Superior temporal gyrus (tissue), 1 donor: ENCODE results near the gene TMEM41A.
"Not testable (repeated sequence)": the region's sequence is repeated elsewhere in the genome, so short reads cannot be mapped to it uniquely, and the experiment has no call there.

Source experiments
- DNase-seq: peaks from one replicate; pipeline ENCODE4 v3.0.0-alpha.2; 2016; ENCODE audit errors: extremely low spot score

TMEM41A gene

GRCh38 chr3:185488465-185488864, 10.4 kb downstream of the TMEM41A start:
- no peak for DNase-seq

GRCh38 chr3:185486394-185486793, 12.4 kb downstream of the TMEM41A start:
- DNase-seq, result no peak

DNA sequence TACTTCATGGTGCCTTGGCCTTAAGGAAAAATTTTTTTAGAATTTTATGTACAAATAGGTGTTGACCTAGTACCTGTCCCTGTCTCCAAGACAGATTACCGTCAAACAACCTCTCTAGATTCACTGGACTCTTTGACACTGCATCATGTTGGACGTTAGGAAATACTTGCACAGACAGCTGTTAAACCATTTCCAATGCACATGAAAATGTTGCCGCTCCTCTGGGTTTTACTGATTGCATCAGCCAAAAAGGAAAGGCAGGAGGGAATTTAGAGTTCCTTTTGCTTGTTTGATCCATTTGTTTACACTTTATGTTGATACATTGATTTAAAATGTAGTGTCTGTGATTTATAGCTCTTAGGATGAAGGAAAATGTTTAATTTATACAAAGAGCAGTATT, 14.5 kb downstream of the TMEM41A start:
- no peak for DNase-seq

GRCh38 chr3:185479373-185479945, 19.4 kb downstream of the TMEM41A start:
- DNase-seq, result no peak

DNA sequence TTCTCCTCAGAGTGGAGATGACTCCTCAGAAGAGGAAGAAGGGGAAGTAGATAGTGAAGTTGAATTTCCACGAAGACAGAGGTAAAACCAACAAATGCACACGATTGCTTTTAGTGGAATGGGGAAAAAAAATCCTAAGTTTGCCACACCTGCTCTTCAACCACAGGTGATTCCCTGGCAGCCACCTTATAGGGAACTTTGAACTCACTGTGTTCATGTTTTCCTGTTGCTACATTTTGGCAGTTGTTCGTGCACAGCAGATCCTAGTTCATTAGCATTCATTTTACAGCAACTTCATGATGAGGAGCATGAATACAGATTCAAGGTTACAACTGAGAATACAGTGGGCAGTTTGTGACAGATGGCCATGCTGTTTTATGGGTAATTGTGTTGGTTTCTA, 21.5 kb downstream of the TMEM41A start:
- no peak for DNase-seq

GRCh38 chr3:185474922-185475321, 23.9 kb downstream of the TMEM41A start:
- not testable (repeated sequence) for DNase-seq

GRCh38 chr3:185473290-185473815, 25.5 kb downstream of the TMEM41A start:
- DNase-seq, result peak; percentile 34

- no peak for DNase-seq
These were observed 28.5 kb downstream of the TMEM41A start for GRCh38 chr3:185470323-185470722.

DNA sequence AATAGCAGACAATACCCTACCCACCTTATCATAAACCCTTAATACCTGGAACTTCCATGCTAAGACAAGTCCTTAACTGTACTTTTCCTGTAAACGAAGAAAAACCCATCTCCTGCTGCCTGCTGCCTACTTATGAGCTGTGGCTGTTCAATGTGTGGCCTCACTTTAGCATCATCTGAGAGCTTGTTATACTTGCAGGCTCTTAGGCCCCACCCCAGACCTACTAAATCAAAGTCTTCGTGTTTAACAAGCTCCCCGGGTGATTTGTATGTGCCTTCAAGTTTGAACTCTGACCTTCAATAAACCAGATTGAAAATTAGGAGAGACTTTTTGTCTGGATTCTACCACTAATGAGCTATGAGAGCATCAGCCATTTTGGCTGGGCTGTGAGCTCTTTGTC, 29.3 kb downstream of the TMEM41A start:
- no peak for DNase-seq

GRCh38 chr3:185466123-185466522, 32.7 kb downstream of the TMEM41A start:
- not testable (repeated sequence) for DNase-seq

- DNase-seq, result no peak
These were observed 33.4 kb downstream of the TMEM41A start for GRCh38 chr3:185465471-185465870.

DNA sequence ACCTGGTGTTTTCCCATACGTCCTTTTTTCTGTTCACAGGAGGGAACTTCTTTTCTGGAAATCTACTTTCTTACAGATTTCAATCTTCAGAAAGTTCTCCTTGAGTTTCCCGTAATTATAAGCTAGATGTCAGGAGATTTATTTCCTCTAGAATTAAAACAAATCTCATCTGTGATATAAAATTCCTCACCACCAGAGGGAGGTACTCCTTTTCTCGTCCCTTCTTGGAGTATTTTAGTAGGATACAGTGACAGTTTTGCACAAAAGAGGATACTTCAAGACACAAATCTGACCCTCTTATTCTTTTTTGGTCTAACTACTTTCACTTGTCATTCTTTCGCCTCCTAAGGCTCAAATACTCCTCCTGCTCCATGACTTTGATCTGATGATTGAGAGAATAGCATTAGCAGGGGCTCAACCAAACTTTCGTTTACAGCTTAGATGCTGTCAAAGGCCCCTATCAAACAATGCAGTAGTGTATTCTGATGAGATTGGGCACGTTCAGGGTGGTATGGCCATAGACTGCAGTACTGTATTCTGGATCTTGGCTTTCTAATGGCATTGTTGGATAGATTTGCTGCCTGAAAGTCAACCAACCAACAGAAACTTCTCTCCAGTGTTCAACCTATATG, 38.0 kb downstream of the TMEM41A start:
- peak; percentile 48 for DNase-seq

DNA sequence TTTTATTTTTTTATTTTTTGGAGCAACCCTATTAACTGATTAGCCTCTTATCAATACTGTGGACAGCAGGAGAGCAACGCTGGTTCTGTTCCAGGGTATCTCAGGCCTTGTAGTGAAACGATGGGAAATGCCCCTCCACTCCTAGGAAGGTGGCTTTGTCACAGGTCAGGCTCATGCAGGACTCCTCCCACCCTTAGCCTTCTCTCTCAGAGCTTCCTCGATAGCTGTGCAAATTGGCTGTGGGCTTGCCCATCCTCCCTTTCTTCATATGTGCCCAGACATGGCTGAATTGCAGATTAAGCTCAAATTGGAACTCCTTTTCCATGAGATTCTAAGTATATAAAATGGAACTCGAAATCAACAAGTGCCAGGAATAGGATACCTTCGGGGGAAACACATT, 38.5 kb downstream of the TMEM41A start:
- no peak for DNase-seq

DNA sequence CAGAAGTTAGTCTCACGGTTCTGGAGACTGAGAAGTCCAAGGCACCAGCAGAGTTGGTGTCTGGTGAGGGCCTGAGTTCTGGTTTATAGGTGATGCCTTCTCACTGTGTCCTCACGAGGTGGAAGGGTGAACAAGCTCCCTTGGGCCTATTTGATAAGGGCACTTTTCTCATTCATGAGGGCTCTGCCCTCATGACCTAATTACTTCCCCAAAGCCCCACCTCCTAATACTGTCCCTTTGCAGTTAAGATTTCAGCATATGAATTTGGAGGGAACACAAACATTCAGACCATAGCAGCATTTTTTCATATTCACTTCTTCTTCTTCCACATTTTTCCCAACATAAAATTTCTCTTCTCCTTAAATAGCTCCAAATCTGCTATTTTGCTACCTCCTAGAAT, 41.5 kb downstream of the TMEM41A start:
- no peak for DNase-seq

DNA sequence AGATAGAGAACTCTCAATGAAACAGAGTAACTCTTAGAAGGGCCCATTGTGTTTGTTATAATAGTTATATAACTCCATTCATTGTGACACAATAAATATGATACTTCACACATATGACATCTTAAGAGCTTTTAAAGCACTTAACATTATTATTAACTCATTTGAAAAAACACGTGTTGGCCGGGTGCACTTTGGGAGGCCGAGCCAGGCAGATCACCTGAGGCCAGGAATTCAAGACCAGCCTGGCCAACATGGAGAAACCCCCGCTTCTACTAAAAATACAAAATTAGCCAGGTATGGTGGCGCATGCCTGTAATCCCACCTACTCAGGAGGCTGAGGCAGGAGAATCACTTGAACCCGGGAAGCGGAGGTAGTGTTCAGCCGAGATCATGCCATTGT, 47.4 kb downstream of the TMEM41A start:
- DNase-seq, result not testable (repeated sequence)

- DNase-seq, result no peak
These were observed 50.7 kb downstream of the TMEM41A start for GRCh38 chr3:185448107-185448506.

GRCh38 chr3:185444329-185444728, 54.5 kb downstream of the TMEM41A start:
- no peak for DNase-seq

DNA sequence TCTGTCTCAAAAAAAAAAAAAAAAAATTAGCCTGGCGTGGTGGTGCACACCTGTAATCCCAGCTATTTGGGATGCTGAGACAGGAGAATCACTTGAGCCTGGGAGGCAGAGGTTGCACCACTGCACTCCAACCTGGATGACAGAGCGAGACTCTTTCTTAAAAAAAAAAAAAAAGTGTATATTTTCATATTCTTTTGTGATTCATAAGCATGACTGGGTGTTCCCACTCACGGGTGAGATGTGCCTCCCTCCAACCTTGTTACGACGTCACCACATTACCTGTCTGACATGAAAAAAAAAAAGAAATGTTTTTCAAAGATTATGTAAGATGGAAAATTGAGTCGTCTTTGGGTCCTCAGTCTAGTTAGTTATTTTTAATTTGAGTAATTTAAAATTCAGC, 56.8 kb downstream of the TMEM41A start:
- DNase-seq, result no peak

- peak; percentile 64 for DNase-seq
These were observed 58.9 kb downstream of the TMEM41A start for GRCh38 chr3:185439745-185440466.
